ENCODE results near the gene OSBP.

Gene OSBP

GRCh38 chr11:59607703-59608454 lies 7.7 kb downstream of the OSBP start:
- DNase-seq: no peak

GRCh38 chr11:59602432-59602831 lies 13.1 kb downstream of the OSBP start:
- DNase-seq: no peak

- no peak for DNase-seq
Observed at GRCh38 chr11:59601788-59602187, 13.8 kb downstream of the OSBP start.

- DNase-seq: no peak
Observed at GRCh38 chr11:59600636-59601035, 14.9 kb downstream of the OSBP start.

- no peak for DNase-seq
Observed at GRCh38 chr11:59600234-59600633, 15.3 kb downstream of the OSBP start.

GRCh38 chr11:59598961-59599360 lies 16.6 kb downstream of the OSBP start:
- DNase-seq: no peak

GRCh38 chr11:59584294-59584693 lies 31.3 kb downstream of the OSBP start:
- no peak for DNase-seq

GRCh38 chr11:59582006-59582405 lies 33.6 kb downstream of the OSBP start:
- DNase-seq: no peak

GRCh38 chr11:59578369-59578768 lies 37.2 kb downstream of the OSBP start:
- DNase-seq: no peak

- no peak for DNase-seq
Observed at GRCh38 chr11:59575505-59575904, 40.1 kb downstream of the OSBP start.

- DNase-seq: no peak
Observed at GRCh38 chr11:59574932-59575502, 40.6 kb downstream of the OSBP start.

GRCh38 chr11:59574467-59574866 lies 41.1 kb downstream of the OSBP start:
- DNase-seq: peak; percentile 35

- peak; percentile 93 for DNase-seq
Observed at GRCh38 chr11:59573216-59573615, 42.4 kb downstream of the OSBP start.

GRCh38 chr11:59572091-59572490 lies 43.5 kb downstream of the OSBP start:
- no peak for DNase-seq

- DNase-seq: no peak
Observed at GRCh38 chr11:59562292-59562691, 53.3 kb downstream of the OSBP start.

- peak; percentile 81 for DNase-seq
Observed at GRCh38 chr11:59560702-59561473, 54.7 kb downstream of the OSBP start.

GRCh38 chr11:59560290-59560701 lies 55.3 kb downstream of the OSBP start:
- DNase-seq: peak; percentile 52

GRCh38 chr11:59559886-59560285 lies 55.7 kb downstream of the OSBP start:
- DNase-seq: no peak

GRCh38 chr11:59558270-59558643 lies 57.3 kb downstream of the OSBP start:
- DNase-seq: no peak

- DNase-seq: peak; percentile 4
Observed at GRCh38 chr11:59556917-59557348, 58.6 kb downstream of the OSBP start.

GRCh38 chr11:59556115-59556916 lies 59.3 kb downstream of the OSBP start:
- peak; percentile 91 for DNase-seq

GRCh38 chr11:59555601-59556114 lies 59.9 kb downstream of the OSBP start:
- DNase-seq: peak; percentile 4

- DNase-seq: no peak
Observed at GRCh38 chr11:59553323-59553722, 62.3 kb downstream of the OSBP start.
